K562 (cell line): ENCODE results near the gene DENND1A. TPM values are rescaled to one million over a fixed set of nuclear protein-coding genes. Genes with fewer than 3 reads are reported as not detected.

Source experiments
- ATF2 ChIP-seq: sonication (generic); formaldehyde crosslinking; IDR thresholded peaks from 2 replicates; pipeline ENCODE4 v1.8.1; 2022; ENCODE audit warnings: missing genetic modification reagents
- ATF7 ChIP-seq: fragments of 450-650 bp; IDR thresholded peaks from 2 replicates; pipeline ENCODE4 v1.7.1; 2014; ENCODE audit warnings: mild to moderate bottlenecking, moderate library complexity
- HLTF ChIP-seq: fragments of 450-650 bp; IDR thresholded peaks from 2 replicates; pipeline ENCODE4 v1.6.1; 2016
- KLF10 ChIP-seq: fragments of 250-450 bp; sonication (Bioruptor Pico); IDR thresholded peaks from 2 replicates; pipeline ENCODE4 v1.6.1; 2021; ENCODE audit warnings: matching md5 sums
- NFIC ChIP-seq: fragments of 450-650 bp; IDR thresholded peaks from 2 replicates; pipeline ENCODE4 v1.6.1; 2017; ENCODE audit warnings: mild to moderate bottlenecking, inconsistent platforms
- PATZ1 ChIP-seq: fragments of 250-450 bp; sonication (Bioruptor Pico); IDR thresholded peaks from 2 replicates; pipeline ENCODE4 v1.5.0; 2020; ENCODE audit warnings: mild to moderate bottlenecking, borderline replicate concordance
- POLR2B ChIP-seq: fragments of 450-650 bp; IDR thresholded peaks from 2 replicates; pipeline ENCODE4 v1.6.1; 2018; ENCODE audit warnings: low read depth; ENCODE audit not compliant: partially characterized antibody
- ZFP91 ChIP-seq: sonication (generic); formaldehyde crosslinking; IDR thresholded peaks from 2 replicates; pipeline ENCODE4 v1.8.0; 2022; ENCODE audit warnings: mild to moderate bottlenecking, missing genetic modification reagents
- ZNF280A ChIP-seq: fragments of 450-650 bp; IDR thresholded peaks from 2 replicates; pipeline ENCODE4 v1.6.1; 2018; ENCODE audit warnings: mild to moderate bottlenecking, low read depth; ENCODE audit not compliant: partially characterized antibody
- ZNF551 ChIP-seq: fragments of 250-450 bp; sonication (Bioruptor Pico); IDR thresholded peaks from 2 replicates; pipeline ENCODE4 v1.5.0; 2021; ENCODE audit warnings: mild to moderate bottlenecking, moderate library complexity
- polyA plus RNA-seq, 8 experiments: library from polyadenylated mRNA; depleted of rRNA in 4 of 8; stranded (reverse) in 5 of 8; unstranded in 3 of 8; fragments of >200 nt; fragmentation: Nextera tagmentation in 2 of 8; fragmentation: Illumina TruSeq in 1 of 8; extraction: Ambion mirVana in 2 of 8; extraction: Trizol in 1 of 8; gene quantifications; 2 replicates each; pipeline versions ENCODE4 v1.2.1 to v1.2.3, GENCODE V29; 2011 to 2014; ENCODE audit warnings: inconsistent platforms in 1 of 8, missing spikeins in 1 of 8
- total RNA-seq, 7 experiments: library from RNA; depleted of rRNA in 6 of 7; stranded (reverse); fragments of >200 nt in 6 of 7; fragmentation: Illumina TruSeq in 2 of 7; extraction: Trizol in 2 of 7; gene quantifications; 2 replicates each; pipeline versions ENCODE4 v1.2.1 to v1.2.3, GENCODE V29; 2011 to 2021; ENCODE audit warnings: low replicate concordance in 1 of 7

Gene DENND1A
- total and polyA plus RNA-seq, 9 of the 15 experiments (the other 6 are each of a cell fraction or from before 2014, with no cell fraction given): 7.6 to 29.5 (median 15.7) TPM

- no peak for TF ChIP-seq PATZ1 (CRISPR knock-in tag)
- no peak for TF ChIP-seq ZNF551 (CRISPR knock-in tag)
- TF ChIP-seq NFIC: no peak
- no peak for TF ChIP-seq POLR2B
- TF ChIP-seq ATF7: no peak
- TF ChIP-seq ZFP91: no peak
- no peak for TF ChIP-seq KLF10 (CRISPR knock-in tag)
- no peak for TF ChIP-seq HLTF
- no peak for TF ChIP-seq ATF2 (CRISPR knock-in tag)
- TF ChIP-seq ZNF280A: no peak
These were observed 277.5 kb downstream of the DENND1A start (continued) for GRCh38 chr9:123652416-123652815.
